Breast epithelium (tissue), 3 donors: Measurements from ENCODE around the gene FAF1.

Experiments
- POLR2A ChIP-seq: fragments of 450-650 bp; IDR thresholded peaks from one replicate; pipeline ENCODE4 v1.6.1; 2016; ENCODE audit warnings: antibody characterized with exemption, mild to moderate bottlenecking, moderate library complexity
- POLR2AphosphoS5 ChIP-seq, 3 donors: sonication (generic); formaldehyde crosslinking; IDR thresholded peaks; one replicate each; pipeline ENCODE4 v1.6.1; 2017; ENCODE audit warnings: antibody characterized with exemption in 3 of 3
- TF ChIP-seq, protein P1 (sequence below), 3 donors: fragments of 450-650 bp; IDR thresholded peaks; one replicate each; pipeline ENCODE4 v1.5.1; 2016 to 2017; ENCODE audit warnings: antibody characterized with exemption in 3 of 3, mild to moderate bottlenecking in 3 of 3, moderate library complexity in 3 of 3

DNA sequence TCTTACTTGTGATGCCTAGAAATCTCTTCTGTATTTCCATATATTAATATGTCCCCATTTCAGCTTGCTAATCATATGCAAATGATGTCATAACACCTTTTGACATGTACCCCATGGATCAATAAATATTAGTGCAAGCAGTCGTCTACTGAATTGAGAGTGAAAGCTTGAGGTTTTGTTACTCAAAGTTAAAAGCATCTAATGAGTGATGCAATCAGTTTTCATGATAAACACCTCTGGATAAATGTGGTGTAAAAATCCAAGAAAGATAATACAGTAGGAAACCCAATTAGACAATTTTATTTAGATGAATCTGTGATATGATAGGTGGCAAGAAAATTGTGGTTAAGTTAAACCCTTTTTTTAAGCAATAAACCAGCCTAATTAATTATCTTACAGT, 395.6 kb downstream of the FAF1 start:
- TF ChIP-seq, protein P1, sequence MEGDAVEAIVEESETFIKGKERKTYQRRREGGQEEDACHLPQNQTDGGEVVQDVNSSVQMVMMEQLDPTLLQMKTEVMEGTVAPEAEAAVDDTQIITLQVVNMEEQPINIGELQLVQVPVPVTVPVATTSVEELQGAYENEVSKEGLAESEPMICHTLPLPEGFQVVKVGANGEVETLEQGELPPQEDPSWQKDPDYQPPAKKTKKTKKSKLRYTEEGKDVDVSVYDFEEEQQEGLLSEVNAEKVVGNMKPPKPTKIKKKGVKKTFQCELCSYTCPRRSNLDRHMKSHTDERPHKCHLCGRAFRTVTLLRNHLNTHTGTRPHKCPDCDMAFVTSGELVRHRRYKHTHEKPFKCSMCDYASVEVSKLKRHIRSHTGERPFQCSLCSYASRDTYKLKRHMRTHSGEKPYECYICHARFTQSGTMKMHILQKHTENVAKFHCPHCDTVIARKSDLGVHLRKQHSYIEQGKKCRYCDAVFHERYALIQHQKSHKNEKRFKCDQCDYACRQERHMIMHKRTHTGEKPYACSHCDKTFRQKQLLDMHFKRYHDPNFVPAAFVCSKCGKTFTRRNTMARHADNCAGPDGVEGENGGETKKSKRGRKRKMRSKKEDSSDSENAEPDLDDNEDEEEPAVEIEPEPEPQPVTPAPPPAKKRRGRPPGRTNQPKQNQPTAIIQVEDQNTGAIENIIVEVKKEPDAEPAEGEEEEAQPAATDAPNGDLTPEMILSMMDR (IDR thresholded peaks at IDR 0.05) = no peak
- TF ChIP-seq POLR2AphosphoS5 (IDR thresholded peaks at IDR 0.05) (no peak), POLR2A (no peak)
